ENCODE measurements around the gene PPIL4.

DNA sequence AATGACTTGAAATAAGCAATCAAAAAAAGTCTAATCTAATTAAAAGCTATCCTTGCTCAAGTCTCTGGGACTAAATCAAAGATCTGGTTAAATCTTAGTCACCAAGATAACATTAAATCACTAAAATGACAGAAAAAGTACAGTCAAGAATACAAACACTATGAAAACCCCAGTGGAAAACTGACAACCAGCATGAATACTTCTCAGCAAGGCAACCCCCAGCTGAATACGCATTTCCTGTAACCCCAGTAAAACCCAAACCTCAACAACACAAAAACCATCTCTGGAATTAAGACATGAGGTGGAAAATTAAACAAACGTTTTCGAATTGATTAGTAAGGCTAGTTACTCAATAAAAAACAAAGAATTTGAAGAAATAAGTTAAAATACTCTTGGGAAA, 37.4 kb downstream of the PPIL4 start:
- TF ChIP-seq, protein P1, sequence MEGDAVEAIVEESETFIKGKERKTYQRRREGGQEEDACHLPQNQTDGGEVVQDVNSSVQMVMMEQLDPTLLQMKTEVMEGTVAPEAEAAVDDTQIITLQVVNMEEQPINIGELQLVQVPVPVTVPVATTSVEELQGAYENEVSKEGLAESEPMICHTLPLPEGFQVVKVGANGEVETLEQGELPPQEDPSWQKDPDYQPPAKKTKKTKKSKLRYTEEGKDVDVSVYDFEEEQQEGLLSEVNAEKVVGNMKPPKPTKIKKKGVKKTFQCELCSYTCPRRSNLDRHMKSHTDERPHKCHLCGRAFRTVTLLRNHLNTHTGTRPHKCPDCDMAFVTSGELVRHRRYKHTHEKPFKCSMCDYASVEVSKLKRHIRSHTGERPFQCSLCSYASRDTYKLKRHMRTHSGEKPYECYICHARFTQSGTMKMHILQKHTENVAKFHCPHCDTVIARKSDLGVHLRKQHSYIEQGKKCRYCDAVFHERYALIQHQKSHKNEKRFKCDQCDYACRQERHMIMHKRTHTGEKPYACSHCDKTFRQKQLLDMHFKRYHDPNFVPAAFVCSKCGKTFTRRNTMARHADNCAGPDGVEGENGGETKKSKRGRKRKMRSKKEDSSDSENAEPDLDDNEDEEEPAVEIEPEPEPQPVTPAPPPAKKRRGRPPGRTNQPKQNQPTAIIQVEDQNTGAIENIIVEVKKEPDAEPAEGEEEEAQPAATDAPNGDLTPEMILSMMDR (IDR thresholded peaks at IDR 0.05; ENCODE audit: low read depth, low read length), result no peak
- no peak for TF ChIP-seq EZH2phosphoT487 (IDR thresholded peaks at IDR 0.05; ENCODE audit: low read depth)

All from OCI-LY3 (cell line).